ENCODE results near the gene ABCD4. TPM values are rescaled to one million over a fixed set of nuclear protein-coding genes. Genes with fewer than 3 reads are reported as not detected.
A peak's percentile ranks its signal among the peaks of the same experiment; 100 is the strongest.
"Not testable (repeated sequence)": the region's sequence is repeated elsewhere in the genome, so short reads cannot be mapped to it uniquely, and the experiment has no call there.

Gene ABCD4
- polyA plus RNA-seq, 1 donor from 2014 or later, result 23.3 TPM

GRCh38 chr14:74286736-74287135 lies 16.0 kb downstream of the ABCD4 start:
- Mint-ChIP-seq H3K36me3 (peaks cover 13% of the 10 kb centered on the region), H3K9me3 (no peaks in the 10 kb centered on the region), H3K4me1 (peaks cover 0 to 2% (median 1%) of the 10 kb centered on the region in 3 donors), H3K27me3 (no peaks in the 10 kb centered on the region), H3K4me3 (no peak overlapping the region), H3K27ac (no peak overlapping the region)

GRCh38 chr14:74281069-74281468 lies 21.7 kb downstream of the ABCD4 start:
- H3K27ac Mint-ChIP-seq, result no peak overlapping the region
- H3K27me3 Mint-ChIP-seq, result no peaks in the 10 kb centered on the region
- H3K36me3 Mint-ChIP-seq, result peaks cover 14% of the 10 kb centered on the region
- peaks cover 2 to 6% (median 6%) of the 10 kb centered on the region in 3 donors for H3K9me3 Mint-ChIP-seq
- H3K4me1 Mint-ChIP-seq, result peaks cover 0 to 4% (median 0%) of the 10 kb centered on the region in 3 donors
- no peak overlapping the region for H3K4me3 Mint-ChIP-seq

DNA sequence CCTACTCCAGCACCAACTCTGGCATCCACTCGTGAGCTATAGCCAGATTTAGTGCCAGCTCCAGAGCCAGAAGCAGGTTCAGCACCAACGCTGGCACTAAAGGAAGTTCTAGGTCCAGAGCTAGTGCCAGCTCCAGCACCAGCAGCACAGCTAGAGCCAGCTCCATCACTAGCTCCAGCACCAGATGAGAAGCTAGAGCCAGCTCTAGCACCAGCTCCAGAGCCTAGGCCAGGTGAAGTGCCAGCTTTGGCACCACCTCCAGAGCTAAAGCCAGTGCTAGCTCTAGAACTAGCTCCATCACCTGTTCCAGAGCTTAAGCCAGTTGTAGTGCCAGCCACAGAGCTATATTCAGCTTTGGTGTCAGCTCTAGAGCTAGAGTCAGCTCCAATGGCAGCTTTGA lies 24.7 kb downstream of the ABCD4 start:
- H3K27ac Mint-ChIP-seq, result no peak overlapping the region
- H3K27me3 Mint-ChIP-seq, result no peaks in the 10 kb centered on the region
- no peak overlapping the region for H3K4me3 Mint-ChIP-seq
- H3K4me1 Mint-ChIP-seq, result peaks cover 0 to 4% (median 0%) of the 10 kb centered on the region in 3 donors
- peaks cover 10% of the 10 kb centered on the region for H3K36me3 Mint-ChIP-seq
- H3K9me3 Mint-ChIP-seq, result peaks cover 2 to 6% (median 6%) of the 10 kb centered on the region in 3 donors

DNA sequence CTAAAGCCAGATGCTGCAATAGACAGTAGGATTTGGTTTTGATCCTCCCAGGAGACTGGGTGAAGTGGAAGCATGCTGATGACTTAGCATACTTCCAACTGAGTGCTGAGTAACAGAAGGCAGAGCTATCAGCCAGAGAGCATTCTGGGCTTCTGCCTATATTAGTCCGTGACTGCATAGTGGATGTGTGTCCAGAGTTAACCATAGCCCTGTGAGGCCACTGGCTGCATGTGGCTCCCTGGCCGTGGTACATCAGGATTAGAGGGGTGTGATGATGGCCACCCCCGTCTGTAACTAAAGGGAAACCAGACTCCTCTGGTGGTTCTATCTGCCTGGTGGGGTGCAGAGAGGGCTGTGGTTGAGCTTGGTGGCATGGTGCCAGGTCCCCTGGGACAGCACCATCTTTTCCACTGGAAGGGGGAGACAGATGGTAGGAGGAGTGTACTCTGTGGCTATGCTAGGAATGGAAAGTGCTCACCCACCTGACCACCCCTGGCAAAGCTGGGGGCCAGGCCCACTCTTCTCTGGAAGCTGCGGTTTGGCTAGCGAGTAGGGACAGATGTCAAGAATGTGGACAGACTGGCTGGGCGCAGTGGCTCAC lies 27.4 kb downstream of the ABCD4 start:
- Mint-ChIP-seq H3K27ac (peak overlapping the region in 1 of 3 donors; percentile 71), H3K27me3 (peaks cover 2% of the 10 kb centered on the region), H3K36me3 (peaks cover 2% of the 10 kb centered on the region), H3K9me3 (peaks cover 2 to 6% (median 3%) of the 10 kb centered on the region in 3 donors), H3K4me3 (no peak overlapping the region), H3K4me1 (peaks cover 0 to 1% (median 0%) of the 10 kb centered on the region in 3 donors)

DNA sequence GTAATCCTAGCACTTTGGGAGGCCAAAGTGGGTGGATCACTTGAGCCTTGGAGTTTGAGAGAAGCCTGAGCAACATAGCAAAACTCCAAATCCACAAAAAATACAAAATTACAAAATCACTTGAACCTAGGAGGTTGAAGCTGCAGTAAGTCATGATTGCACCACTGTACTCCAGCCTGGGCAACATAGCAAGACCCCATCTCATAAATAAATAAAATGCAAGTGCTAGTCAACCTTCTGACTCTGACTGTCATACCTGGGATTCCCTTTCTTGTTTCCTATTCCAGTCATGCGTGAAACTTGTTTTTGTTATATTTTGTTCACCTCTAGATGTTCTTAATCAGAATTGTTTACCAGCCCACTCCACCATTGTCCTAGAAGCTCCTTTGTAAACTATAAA lies 31.4 kb downstream of the ABCD4 start:
- Mint-ChIP-seq H3K4me1 (no peaks in the 10 kb centered on the region), H3K36me3 (no peaks in the 10 kb centered on the region), H3K9me3 (no peaks in the 10 kb centered on the region), H3K4me3 (no peak overlapping the region), H3K27me3 (peaks cover 3% of the 10 kb centered on the region), H3K27ac (no peak overlapping the region)

DNA sequence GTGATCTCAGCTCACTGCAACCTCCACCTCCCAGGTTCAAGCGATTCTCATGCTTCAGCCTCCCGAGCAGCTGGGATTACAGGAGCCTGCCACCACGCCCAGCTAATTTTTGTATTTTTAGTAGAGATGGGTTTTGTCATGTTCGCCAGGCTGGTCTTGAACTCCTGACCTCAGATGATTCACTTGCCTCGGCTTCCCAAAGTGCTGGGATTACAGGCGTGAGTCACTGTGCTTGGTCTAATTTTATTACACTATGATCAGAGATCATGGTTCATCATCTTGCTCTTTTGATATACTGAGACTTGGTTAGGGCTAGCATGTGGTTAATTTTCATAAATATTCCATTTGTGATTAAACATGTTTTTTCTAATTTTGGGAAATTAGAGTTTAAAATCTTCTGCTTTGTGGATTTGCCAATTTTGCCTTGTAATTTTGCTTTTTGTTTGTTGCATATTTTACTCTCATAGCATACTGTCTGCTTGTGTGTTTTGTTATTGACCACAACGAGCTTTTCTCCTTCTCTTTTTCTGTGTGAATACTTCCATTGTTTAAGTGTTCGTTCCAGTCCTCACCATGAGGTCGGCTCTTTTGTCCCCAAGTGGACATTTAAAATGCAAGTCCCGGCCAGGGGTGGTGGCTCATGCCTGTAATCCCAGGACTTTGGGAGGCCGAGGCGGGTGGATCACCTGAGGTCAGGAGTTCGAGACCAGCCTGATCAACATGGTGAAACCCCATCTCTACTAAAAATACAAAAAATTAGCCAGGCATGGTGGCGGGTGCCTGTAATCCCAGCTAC lies 32.2 kb downstream of the ABCD4 start:
- H3K36me3 Mint-ChIP-seq, H3K27me3 Mint-ChIP-seq, H3K9me3 Mint-ChIP-seq, H3K4me3 Mint-ChIP-seq, H3K27ac Mint-ChIP-seq, H3K4me1 Mint-ChIP-seq: not testable (repeated sequence)

DNA sequence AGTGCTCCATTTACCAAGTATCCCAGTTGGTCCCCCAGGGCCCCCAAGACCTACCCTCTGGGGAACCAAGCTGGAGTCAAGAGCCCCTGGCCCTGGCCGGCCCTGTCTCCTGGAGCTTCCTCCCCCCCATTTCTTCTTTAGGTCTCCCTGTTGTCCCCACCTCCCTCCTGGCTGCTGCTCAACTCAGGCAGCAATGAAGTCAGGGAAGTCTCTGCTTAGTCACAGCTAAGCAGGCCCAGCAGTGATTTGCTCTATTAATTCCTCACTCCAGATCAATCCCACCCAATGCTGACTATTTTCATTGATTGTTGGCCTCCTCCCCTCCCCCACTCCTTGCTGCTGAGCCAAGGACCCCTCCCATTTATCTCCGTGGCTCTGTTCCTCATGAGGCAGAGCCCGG lies 35.1 kb downstream of the ABCD4 start:
- Mint-ChIP-seq H3K27me3 (peaks cover 3% of the 10 kb centered on the region), H3K27ac (no peak overlapping the region), H3K36me3 (no peaks in the 10 kb centered on the region)

GRCh38 chr14:74265301-74265965 lies 37.3 kb downstream of the ABCD4 start:
- H3K27me3 Mint-ChIP-seq, result peaks cover 2% of the 10 kb centered on the region
- no peaks in the 10 kb centered on the region for H3K9me3 Mint-ChIP-seq
- no peaks in the 10 kb centered on the region for H3K4me1 Mint-ChIP-seq
- no peak overlapping the region for H3K4me3 Mint-ChIP-seq
- no peaks in the 10 kb centered on the region for H3K36me3 Mint-ChIP-seq
- no peak overlapping the region for H3K27ac Mint-ChIP-seq

More for the DNA sequence above, 35.1 kb downstream of the ABCD4 start:
- Mint-ChIP-seq H3K9me3 (no peaks in the 10 kb centered on the region), H3K4me1 (no peaks in the 10 kb centered on the region), H3K4me3 (no peak overlapping the region)

- no peak overlapping the region for H3K27ac Mint-ChIP-seq
- peaks cover 4% of the 10 kb centered on the region for H3K27me3 Mint-ChIP-seq
- no peak overlapping the region for H3K4me3 Mint-ChIP-seq
- no peaks in the 10 kb centered on the region for H3K9me3 Mint-ChIP-seq
- H3K4me1 Mint-ChIP-seq, result no peaks in the 10 kb centered on the region
- no peaks in the 10 kb centered on the region for H3K36me3 Mint-ChIP-seq
Observed at GRCh38 chr14:74263921-74264320, 38.8 kb downstream of the ABCD4 start.

DNA sequence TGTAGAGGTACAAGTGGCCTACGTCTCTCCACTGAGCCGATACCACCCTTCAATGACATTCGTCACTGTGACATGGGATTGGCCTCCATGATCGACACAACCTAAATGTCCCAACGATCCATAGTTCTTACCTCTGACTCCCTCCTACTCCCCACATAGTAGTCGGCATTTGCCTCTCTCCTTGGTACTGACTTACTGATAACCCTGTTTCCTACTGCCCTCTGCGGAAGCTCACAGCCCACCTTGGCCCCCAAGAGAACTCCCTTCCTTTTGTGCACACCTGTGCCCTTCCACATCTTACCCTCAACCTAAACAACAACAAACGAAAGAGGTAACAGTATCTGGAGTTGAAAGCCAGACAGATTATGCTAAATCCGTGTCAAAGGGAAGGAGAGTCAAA lies 39.6 kb downstream of the ABCD4 start:
- no peaks in the 10 kb centered on the region for H3K36me3 Mint-ChIP-seq
- no peaks in the 10 kb centered on the region for H3K4me1 Mint-ChIP-seq
- H3K27ac Mint-ChIP-seq, result peak overlapping the region in 1 of 3 donors; percentile 2
- no peak overlapping the region for H3K4me3 Mint-ChIP-seq
- H3K27me3 Mint-ChIP-seq, result peaks cover 6% of the 10 kb centered on the region
- H3K9me3 Mint-ChIP-seq, result no peaks in the 10 kb centered on the region

- peaks cover 6% of the 10 kb centered on the region for H3K27me3 Mint-ChIP-seq
- peaks cover 0 to 1% (median 0%) of the 10 kb centered on the region in 3 donors for H3K4me1 Mint-ChIP-seq
- no peaks in the 10 kb centered on the region for H3K36me3 Mint-ChIP-seq
Observed at GRCh38 chr14:74262076-74262475, 40.7 kb downstream of the ABCD4 start.

DNA sequence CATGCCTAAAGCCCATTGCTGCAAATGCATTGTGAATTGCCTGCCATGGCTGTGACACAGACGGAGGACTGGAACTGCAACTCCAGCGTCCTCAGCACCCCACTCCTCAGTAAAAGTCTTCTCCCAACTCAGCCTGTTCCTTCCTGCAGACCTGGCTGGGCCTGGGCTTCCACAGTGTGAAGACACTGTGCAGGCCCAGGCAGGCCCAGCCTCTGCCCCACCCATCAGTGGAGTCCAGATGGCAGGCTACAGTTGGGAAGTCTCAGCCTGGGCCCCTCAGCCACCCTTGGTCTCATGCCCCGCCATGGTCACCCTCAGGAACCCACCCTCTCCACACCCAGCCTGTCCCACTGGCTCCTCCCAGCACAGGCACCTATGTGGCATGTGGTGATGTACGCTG lies 41.4 kb downstream of the ABCD4 start:
- H3K27me3 Mint-ChIP-seq, result peaks cover 9% of the 10 kb centered on the region
- no peaks in the 10 kb centered on the region for H3K9me3 Mint-ChIP-seq
- H3K4me3 Mint-ChIP-seq, result peak overlapping the region in 1 of 4 donors; percentile 12
- H3K4me1 Mint-ChIP-seq, result peaks cover 0 to 3% (median 3%) of the 10 kb centered on the region in 3 donors
- no peaks in the 10 kb centered on the region for H3K36me3 Mint-ChIP-seq
- H3K27ac Mint-ChIP-seq, result no peak overlapping the region

More at GRCh38 chr14:74262076-74262475, 40.7 kb downstream of the ABCD4 start:
- H3K9me3 Mint-ChIP-seq, result no peaks in the 10 kb centered on the region
- no peak overlapping the region for H3K27ac Mint-ChIP-seq
- H3K4me3 Mint-ChIP-seq, result no peak overlapping the region

- no peaks in the 10 kb centered on the region for H3K9me3 Mint-ChIP-seq
- H3K4me1 Mint-ChIP-seq, result peaks cover 0 to 3% (median 3%) of the 10 kb centered on the region in 3 donors
- H3K36me3 Mint-ChIP-seq, result no peaks in the 10 kb centered on the region
- H3K27ac Mint-ChIP-seq, result no peak overlapping the region
- H3K4me3 Mint-ChIP-seq, result peak overlapping the region in 1 of 4 donors; percentile 12
- peaks cover 9% of the 10 kb centered on the region for H3K27me3 Mint-ChIP-seq
Observed at GRCh38 chr14:74260525-74261233, 42.1 kb downstream of the ABCD4 start.

GRCh38 chr14:74259513-74259912 lies 43.2 kb downstream of the ABCD4 start:
- Mint-ChIP-seq H3K36me3 (no peaks in the 10 kb centered on the region), H3K27me3 (peaks cover 9% of the 10 kb centered on the region), H3K9me3 (no peaks in the 10 kb centered on the region), H3K4me3 (peak overlapping the region in 1 of 4 donors; percentile 57), H3K27ac (no peak overlapping the region), H3K4me1 (peaks cover 0 to 3% (median 3%) of the 10 kb centered on the region in 3 donors)

DNA sequence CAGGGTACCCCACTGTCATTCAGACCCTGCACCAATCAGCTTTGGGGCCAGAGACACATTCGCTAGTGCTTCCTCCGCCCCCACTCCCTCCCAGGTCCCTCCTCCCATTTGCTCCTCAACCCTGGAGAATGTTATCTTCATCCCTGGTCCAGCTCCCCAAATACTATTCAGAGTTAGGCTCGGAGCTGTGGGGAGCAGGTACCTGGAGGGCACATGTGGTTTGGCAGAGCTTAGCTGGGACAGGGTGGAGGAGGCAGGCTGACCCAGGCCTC lies 44.0 kb downstream of the ABCD4 start:
- H3K4me3 Mint-ChIP-seq, result peak overlapping the region in 2 of 4 donors; percentile 29 to 54
- H3K36me3 Mint-ChIP-seq, result no peaks in the 10 kb centered on the region
- H3K27ac Mint-ChIP-seq, result no peak overlapping the region
- H3K27me3 Mint-ChIP-seq, result peaks cover 9% of the 10 kb centered on the region
- H3K4me1 Mint-ChIP-seq, result peaks cover 0 to 3% (median 3%) of the 10 kb centered on the region in 3 donors
- no peaks in the 10 kb centered on the region for H3K9me3 Mint-ChIP-seq

Data from IgD-negative memory B cell (primary cell).